OCI-LY1 (cell line): ENCODE measurements around the gene TMEM45B.

Experiments used
- EZH2 ChIP-seq: fragments of 200-600 bp; sonication (generic), shearing (Covaris generic); IDR thresholded peaks from 2 replicates; pipeline ENCODE4 v1.8.0; 2017; ENCODE audit warnings: borderline replicate concordance, mixed run types, mild to moderate bottlenecking, antibody characterized with exemption, low read length, moderate library complexity, mixed read lengths
- TF ChIP-seq, protein P1 (sequence below): fragments of 200-600 bp; sonication (generic), shearing (Covaris generic); IDR thresholded peaks from 2 replicates; pipeline ENCODE4 v1.5.1; 2017; ENCODE audit warnings: mild to moderate bottlenecking, antibody characterized with exemption, low read length, moderate library complexity, mixed read lengths

DNA sequence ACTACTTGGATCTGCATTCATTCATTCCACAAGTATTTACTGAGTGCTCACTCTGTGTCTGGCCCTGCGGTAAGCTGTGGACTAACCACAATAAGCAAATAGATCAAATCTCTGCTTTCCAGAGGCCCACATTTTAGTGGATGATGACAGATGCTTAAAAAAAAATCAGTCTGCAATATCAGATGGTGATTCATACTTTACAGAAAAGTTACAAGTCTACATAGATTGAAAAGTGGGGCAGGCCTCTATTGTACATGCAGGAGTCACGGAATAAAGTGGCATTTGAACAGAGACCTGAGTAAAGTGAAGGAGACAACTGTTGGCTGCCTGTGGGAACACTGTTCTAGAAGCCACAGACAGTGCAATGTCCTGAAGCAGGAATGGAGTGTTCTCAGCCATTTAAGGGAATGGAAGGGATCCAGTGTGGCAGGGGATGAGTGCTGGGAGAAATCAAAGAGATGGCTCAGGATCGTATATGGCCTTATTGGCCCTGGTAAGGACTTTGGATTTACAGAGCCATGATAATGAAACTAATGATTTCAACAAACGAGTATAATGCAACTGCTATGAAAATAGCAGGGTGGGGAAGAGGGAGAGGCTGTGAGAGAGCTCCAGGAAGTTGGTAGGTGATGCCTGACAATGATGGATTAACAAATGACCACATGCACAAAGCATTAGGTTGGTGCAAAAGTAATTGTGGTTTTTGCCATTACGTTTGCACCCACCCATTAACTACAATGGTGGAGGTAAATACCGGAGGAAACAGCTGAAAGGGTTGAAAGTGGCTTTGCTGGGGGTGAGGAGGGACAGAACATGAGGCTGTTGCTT lies 31.1 kb downstream of the TMEM45B start:
- TF ChIP-seq, protein P1, sequence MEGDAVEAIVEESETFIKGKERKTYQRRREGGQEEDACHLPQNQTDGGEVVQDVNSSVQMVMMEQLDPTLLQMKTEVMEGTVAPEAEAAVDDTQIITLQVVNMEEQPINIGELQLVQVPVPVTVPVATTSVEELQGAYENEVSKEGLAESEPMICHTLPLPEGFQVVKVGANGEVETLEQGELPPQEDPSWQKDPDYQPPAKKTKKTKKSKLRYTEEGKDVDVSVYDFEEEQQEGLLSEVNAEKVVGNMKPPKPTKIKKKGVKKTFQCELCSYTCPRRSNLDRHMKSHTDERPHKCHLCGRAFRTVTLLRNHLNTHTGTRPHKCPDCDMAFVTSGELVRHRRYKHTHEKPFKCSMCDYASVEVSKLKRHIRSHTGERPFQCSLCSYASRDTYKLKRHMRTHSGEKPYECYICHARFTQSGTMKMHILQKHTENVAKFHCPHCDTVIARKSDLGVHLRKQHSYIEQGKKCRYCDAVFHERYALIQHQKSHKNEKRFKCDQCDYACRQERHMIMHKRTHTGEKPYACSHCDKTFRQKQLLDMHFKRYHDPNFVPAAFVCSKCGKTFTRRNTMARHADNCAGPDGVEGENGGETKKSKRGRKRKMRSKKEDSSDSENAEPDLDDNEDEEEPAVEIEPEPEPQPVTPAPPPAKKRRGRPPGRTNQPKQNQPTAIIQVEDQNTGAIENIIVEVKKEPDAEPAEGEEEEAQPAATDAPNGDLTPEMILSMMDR: no peak
- TF ChIP-seq EZH2: no peak
